SJCRH30 (cell line): ENCODE results near the gene LRRC40. TPM values are rescaled to one million over a fixed set of nuclear protein-coding genes. Genes with fewer than 3 reads are reported as not detected.

ENCODE experiments used
- DNase-seq, 2 experiments: peaks; one replicate each; pipeline ENCODE4 v3.0.0-alpha.2; 2015 to 2020
- H3K27ac ChIP-seq: fragments of 250-450 bp; sonication (Bioruptor Pico); 2 replicates; pipeline ENCODE4 v1.5.1; 2020; ENCODE audit warnings: mild to moderate bottlenecking, moderate library complexity
- H3K27me3 ChIP-seq: fragments of 250-450 bp; sonication (Bioruptor Pico); 2 replicates; pipeline ENCODE4 v1.5.1; 2020; ENCODE audit warnings: mild to moderate bottlenecking, moderate library complexity
- H3K36me3 ChIP-seq: fragments of 250-450 bp; sonication (Bioruptor Pico); 2 replicates; pipeline ENCODE4 v1.5.1; 2020; ENCODE audit warnings: mild to moderate bottlenecking, moderate library complexity
- H3K4me1 ChIP-seq: fragments of 250-450 bp; sonication (Bioruptor Pico); 2 replicates; pipeline ENCODE4 v1.5.1; 2020; ENCODE audit warnings: mild to moderate bottlenecking, moderate library complexity
- H3K4me3 ChIP-seq: fragments of 250-450 bp; sonication (Bioruptor Pico); 2 replicates; pipeline ENCODE4 v1.5.1; 2020; ENCODE audit warnings: mild to moderate bottlenecking, moderate library complexity
- H3K9me3 ChIP-seq: fragments of 250-450 bp; sonication (Bioruptor Pico); replicated peaks from 2 replicates; pipeline ENCODE4 v1.5.1; 2020; ENCODE audit warnings: mild to moderate bottlenecking, moderate library complexity
- total RNA-seq: library from RNA; depleted of rRNA; stranded (reverse); fragments of >200 nt; shearing (Covaris generic); gene quantifications from 2 replicates; pipeline ENCODE4 v1.2.3, GENCODE V29; 2014; rRNA removed

Gene LRRC40
- 33.8 and 39.4 TPM in 2 replicates for total RNA-seq

DNA sequence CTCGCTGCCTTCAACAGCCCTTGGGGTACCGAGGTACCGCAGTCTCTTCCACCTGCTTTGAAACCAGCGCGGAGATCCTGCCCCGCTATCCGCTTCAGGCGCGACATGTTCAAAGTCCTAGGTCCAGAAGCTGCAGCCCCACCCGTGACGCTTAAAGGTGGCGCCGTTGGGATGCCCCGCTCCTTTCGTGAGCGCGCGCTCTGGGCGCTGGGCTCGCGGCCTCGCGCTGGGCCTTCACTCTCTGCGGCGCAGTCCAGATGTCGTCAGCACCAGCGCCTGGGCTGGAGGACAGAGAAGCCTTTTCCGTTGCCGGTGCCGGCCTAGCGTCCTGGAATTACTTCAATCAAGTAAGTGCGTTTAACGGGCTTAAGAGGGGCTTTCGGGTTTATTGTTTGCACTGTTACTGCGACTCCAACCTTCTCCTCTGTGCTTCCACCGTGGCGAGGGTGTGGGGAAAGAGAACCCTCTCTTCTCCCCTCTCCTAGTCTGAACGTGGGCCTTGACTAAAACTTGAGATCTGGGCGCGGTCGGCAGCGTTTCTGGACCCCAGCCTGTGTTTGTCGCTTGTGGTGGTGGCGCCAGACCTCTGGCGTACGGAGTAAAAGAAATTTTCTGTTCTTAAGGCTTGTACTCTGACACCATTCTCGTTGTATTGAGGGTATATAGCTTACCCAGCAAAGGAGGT, at the start of gene LRRC40:
Gene LRRC40 (minus strand): TSS at position 146 of the 685 bp plus-strand sequence. CDS start 39 bp downstream, at position 107.
- Histone ChIP-seq H3K27me3 (no peaks in the 10 kb centered on the region), H3K4me1 (peaks cover 4% of the 10 kb centered on the region; the same call in 1 of the 2 replicates)

DNA sequence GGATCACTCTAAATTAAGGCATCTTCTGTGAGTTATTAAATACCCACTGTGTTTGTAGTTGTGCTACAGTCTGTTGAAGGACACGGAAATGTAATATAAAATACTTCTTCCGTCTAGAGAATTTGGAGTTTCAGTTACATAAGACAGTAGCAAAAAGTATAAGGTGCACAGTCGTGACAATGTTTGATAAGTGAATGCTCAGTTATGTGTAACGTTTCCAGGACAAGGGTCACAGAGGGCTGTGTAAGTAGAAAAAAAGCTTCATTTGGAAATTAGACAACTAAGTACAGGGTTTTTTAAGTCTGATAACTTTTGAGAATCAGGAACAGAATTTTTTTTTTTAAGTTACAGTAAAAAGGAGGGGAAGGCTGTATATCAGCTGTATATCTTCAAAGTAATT, 43.4 kb upstream of the LRRC40 start:
- Histone ChIP-seq H3K4me1 (no peaks in the 10 kb centered on the region), H3K27ac (no peak overlapping the region), H3K36me3 (peaks cover 84% of the 10 kb centered on the region), H3K4me3 (no peak overlapping the region), H3K9me3 (no peaks in the 10 kb centered on the region), H3K27me3 (no peaks in the 10 kb centered on the region)
- no peak for DNase-seq

More for the DNA sequence above, at the start of gene LRRC40:
- H3K9me3 ChIP-seq = no peaks in the 10 kb centered on the region
- H3K36me3 ChIP-seq = peaks cover 5% of the 10 kb centered on the region
- H3K4me3 ChIP-seq = peak within 1 kb of the TSS; percentile 79
- peak; percentile 93 to 95 for DNase-seq
- peak within 1 kb of the TSS; percentile 89 for H3K27ac ChIP-seq

DNA sequence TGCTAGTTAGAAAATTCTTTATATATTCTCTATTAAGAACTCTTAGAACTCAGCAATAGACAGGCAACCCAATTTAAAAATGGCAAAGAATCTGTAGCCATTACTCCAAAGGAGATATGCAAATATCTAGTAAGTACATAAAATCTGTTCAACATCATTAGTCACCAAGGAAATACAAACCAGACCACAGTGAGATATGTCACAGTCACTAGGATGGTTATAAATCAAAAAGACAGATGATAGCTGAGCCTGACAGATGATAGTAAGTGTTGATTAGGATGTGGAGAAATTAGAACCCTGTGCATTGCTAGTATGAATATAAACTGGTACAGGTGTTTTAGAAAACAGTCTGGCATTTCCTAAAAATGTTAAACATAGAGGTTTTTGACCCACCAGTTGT, 42.4 kb upstream of the LRRC40 start:
- DNase-seq = no peak
- Histone ChIP-seq H3K36me3 (peaks cover 92% of the 10 kb centered on the region), H3K4me3 (no peak overlapping the region), H3K27ac (no peak overlapping the region), H3K27me3 (no peaks in the 10 kb centered on the region), H3K4me1 (no peaks in the 10 kb centered on the region), H3K9me3 (no peaks in the 10 kb centered on the region)

DNA sequence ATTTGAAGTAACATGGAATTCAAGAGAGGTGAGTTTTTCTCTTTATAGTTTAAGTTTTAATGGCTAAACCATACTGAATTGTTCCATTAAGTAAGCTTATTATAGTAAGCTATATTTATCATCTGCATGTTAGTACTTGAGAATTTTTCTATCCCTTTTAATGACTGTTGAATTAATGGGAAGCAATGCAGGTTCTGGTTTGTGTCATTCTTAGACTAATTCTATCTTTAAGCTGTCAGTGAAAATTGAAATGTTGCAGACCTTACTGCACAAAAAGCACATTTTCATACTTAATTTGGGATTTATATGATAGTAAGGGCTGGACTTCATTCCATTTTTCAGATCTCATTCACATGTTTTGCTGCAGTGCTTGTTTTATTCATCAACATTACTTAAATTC, 41.7 kb upstream of the LRRC40 start:
- H3K36me3 ChIP-seq = peaks cover 90% of the 10 kb centered on the region
- no peak overlapping the region for H3K27ac ChIP-seq
- no peaks in the 10 kb centered on the region for H3K27me3 ChIP-seq

DNA sequence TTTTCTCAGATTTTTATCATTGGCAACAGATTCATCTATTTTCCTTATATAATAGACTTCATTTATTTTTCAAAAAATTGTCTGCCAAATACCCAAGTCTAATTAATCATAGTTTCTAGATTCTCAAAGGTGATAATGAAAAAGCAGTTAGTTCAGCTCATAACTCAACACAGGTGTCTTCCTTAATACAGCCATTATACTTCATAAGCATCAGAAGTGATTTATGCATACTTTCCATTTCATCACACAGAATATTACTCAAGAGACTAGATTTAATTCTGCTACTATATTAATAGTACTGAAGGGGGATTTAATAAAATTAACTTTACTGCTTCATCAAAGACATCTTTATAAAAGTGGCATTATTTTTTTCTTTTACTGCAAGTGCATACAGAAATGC, 34.6 kb upstream of the LRRC40 start:
- no peak overlapping the region for H3K27ac ChIP-seq
- no peak overlapping the region for H3K4me3 ChIP-seq
- no peaks in the 10 kb centered on the region for H3K27me3 ChIP-seq
- H3K4me1 ChIP-seq = no peaks in the 10 kb centered on the region
- DNase-seq = no peak
- 0 out of 2 replicates have a peak, but pooled peaks cover 2% of the 10 kb centered on the region for H3K9me3 ChIP-seq
- H3K36me3 ChIP-seq = peaks cover 87% of the 10 kb centered on the region

More for the DNA sequence above, 41.7 kb upstream of the LRRC40 start:
- H3K4me1 ChIP-seq = no peaks in the 10 kb centered on the region
- no peak overlapping the region for H3K4me3 ChIP-seq
- no peak for DNase-seq
- H3K9me3 ChIP-seq = no peaks in the 10 kb centered on the region

DNA sequence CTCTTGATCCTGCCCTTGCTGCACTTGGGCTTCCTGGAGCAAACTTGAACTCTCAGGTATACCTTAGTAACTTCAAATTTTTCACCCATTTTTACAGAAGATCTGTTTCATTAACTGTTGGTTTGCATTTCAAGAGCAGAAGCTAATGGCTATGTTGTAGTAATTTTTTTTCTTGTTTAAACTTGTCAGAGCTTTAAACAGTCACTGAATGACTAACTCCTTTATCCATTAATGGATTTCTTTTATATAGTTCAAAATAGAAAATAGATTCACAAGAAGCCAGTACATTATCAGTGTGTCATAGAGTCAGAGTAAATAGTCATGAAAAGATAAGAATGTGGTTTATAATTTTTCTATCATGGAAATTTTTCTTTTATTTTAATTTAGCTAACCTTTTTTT, 29.4 kb upstream of the LRRC40 start:
- H3K27me3 ChIP-seq = no peaks in the 10 kb centered on the region
- no peak overlapping the region for H3K27ac ChIP-seq
- no peaks in the 10 kb centered on the region for H3K4me1 ChIP-seq
- DNase-seq = no peak
- no peak overlapping the region for H3K4me3 ChIP-seq
- H3K9me3 ChIP-seq = 0 out of 2 replicates have a peak, but pooled peaks cover 2% of the 10 kb centered on the region
- peaks cover 92% of the 10 kb centered on the region for H3K36me3 ChIP-seq

DNA sequence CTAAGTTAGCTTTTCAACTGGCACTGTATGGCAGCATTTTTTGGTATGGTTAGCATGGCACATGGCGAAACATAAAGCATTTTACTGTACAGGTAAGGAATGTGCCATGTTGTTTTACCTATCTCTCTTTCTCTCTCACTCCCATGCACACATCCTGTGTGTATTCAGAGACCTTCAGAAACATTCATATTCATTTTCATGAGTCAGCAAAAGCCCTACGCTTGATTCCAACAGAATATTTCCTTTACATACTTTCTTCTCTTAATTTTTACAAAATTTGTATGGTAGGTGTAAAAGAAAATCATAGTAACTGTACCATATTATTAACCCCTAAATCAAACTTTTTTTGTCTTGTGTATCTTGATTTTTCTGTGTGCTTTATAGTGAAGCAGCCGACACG, 26.1 kb upstream of the LRRC40 start:
- no peaks in the 10 kb centered on the region for H3K9me3 ChIP-seq
- H3K4me3 ChIP-seq = no peak overlapping the region
- no peak overlapping the region for H3K27ac ChIP-seq
- H3K4me1 ChIP-seq = no peaks in the 10 kb centered on the region
- no peak for DNase-seq
- H3K27me3 ChIP-seq = no peaks in the 10 kb centered on the region
- H3K36me3 ChIP-seq = peaks cover 86% of the 10 kb centered on the region

DNA sequence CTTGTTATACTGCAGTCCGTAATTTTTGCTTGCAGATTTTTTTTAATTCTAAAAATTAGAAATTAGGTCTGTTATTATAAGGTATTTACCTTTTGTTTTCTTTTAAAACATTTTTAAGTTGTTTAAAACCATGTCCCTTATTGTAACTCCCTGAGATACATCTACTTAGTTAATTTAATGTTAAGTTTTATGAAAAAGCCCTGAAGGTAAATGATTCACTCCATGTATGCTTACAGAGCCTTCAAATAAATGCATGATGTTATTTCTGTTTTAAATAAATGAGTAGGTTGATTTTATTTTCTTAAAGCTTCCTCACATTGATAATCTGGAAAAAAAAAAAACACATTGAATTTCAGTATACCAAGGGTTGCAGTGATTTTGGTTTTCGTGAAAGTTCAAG, 23.3 kb upstream of the LRRC40 start:
- no peak for DNase-seq
- no peaks in the 10 kb centered on the region for H3K27me3 ChIP-seq
- H3K4me3 ChIP-seq = no peak overlapping the region
- H3K9me3 ChIP-seq = no peaks in the 10 kb centered on the region
- no peak overlapping the region for H3K27ac ChIP-seq
- H3K4me1 ChIP-seq = no peaks in the 10 kb centered on the region
- H3K36me3 ChIP-seq = peaks cover 86% of the 10 kb centered on the region

DNA sequence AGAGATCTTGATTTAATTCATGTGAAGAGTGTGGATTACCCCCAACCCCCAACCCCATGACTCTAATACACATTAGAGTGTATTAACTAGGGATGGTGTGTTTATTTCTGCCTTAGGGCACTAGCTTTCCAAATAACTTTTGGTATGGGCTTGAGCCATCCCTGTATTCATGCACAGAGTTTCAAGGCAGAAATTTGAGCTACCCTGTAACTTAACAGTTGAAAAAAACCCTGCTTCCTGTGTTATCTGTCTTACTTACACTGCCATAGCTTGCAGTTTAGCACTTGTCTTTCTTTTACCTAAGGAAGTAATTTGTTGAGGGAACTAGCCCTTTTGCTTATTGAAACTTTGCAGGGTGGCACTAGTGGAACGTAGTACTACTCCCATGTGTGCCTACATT, 22.1 kb upstream of the LRRC40 start:
- Histone ChIP-seq H3K9me3 (no peaks in the 10 kb centered on the region), H3K27ac (no peak overlapping the region), H3K4me1 (0 out of 2 replicates have a peak, but pooled peaks cover 3% of the 10 kb centered on the region), H3K4me3 (no peak overlapping the region), H3K27me3 (no peaks in the 10 kb centered on the region), H3K36me3 (peaks cover 88% of the 10 kb centered on the region)
- DNase-seq = peak in 1 of 2 experiments; percentile 4

DNA sequence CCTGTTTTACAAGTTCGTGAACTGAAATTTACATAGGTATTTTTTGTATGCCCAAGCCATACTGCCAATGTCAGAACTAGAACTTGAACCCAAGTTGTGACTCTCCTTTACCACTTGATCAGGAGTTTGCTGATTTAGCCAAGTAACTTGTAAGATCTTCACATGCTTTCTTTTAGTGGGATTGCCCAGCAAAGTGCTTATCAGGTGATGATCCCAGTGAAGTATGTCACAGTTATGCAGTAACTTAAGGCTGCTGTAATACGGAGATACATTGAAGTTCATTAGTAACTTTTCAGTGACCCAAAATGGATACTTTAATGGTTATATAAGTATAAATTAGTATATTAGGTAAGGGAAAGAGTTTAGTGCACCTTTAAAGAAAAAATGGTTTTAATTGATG, 19.6 kb upstream of the LRRC40 start:
- H3K4me1 ChIP-seq = 0 out of 2 replicates have a peak, but pooled peaks cover 3% of the 10 kb centered on the region
- H3K36me3 ChIP-seq = peaks cover 67% of the 10 kb centered on the region
- no peaks in the 10 kb centered on the region for H3K9me3 ChIP-seq
- DNase-seq = no peak
- no peak overlapping the region for H3K27ac ChIP-seq
- H3K4me3 ChIP-seq = no peak overlapping the region
- H3K27me3 ChIP-seq = no peaks in the 10 kb centered on the region

DNA sequence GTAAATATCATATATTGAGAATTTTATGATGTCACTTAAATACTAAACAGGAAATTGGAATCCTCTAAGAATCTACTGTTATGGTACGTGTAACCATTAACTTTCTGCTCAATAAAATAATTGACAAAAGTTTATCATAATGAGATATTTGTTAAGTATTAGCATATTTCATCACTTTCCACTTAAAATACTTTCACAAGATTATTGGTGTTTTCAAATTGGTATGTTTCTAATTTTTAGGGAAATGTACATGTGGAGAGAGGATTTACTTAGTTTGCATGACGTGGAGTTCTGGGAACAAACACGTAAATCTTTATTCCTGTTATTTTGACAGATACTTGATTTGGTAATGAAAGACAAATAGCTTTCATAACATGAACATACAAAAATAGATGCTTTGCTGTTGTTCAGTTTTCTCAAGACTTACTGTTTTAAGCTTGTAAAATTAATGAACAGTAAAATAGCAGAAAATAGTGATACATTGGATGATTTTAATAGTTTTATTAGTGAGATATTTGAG, 17.4 kb upstream of the LRRC40 start:
- Histone ChIP-seq H3K9me3 (no peaks in the 10 kb centered on the region), H3K27ac (no peak overlapping the region; the same call in 1 of the 2 replicates), H3K36me3 (peaks cover 46% of the 10 kb centered on the region), H3K4me3 (peak overlapping the region; percentile 93), H3K27me3 (no peaks in the 10 kb centered on the region), H3K4me1 (0 out of 2 replicates have a peak, but pooled peaks cover 3% of the 10 kb centered on the region)
- no peak for DNase-seq

DNA sequence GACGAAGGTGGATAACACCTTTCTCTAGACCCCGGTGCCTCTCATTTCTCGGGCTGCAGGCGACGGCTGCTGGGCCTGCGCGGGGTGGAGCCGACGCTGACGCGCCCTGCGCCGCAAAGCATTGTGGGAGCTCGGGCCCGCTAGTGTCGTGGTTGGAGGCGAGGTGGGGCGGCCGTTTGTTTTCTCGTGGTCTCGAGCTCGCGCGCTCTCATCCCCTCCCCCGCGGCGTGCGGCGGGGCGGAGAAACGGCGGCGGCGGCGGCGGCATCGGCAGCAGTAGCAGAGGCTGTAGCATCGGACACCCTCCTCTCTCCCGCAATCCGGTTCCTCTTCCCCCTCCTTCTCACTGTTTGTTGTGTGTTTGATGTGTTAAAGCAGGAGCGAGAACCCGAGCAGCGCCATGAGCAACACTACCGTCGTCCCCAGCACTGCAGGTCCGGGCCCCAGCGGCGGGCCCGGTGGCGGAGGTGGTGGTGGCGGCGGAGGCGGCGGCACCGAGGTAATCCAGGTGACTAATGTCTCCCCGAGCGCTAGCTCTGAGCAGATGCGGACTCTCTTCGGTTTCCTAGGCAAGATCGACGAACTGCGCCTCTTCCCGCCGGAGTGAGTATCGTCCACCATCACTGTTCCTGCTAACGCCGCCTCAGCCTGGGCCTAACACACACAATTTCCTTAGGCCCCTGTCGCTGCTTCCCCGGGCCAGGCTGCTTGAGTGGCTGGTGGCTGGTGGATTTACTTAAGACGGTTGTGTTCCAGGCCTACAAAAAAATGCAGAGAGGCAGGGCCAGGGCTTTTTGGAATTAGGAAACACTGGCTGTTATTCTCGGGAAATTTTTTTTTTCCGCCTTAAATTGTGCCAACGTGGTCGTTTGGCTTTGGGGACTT, 16.1 kb upstream of the LRRC40 start, which contains the start of gene SRSF11:
Gene SRSF11 (plus strand): TSS at position 143 of the 884 bp plus-strand sequence. CDS start 257 bp downstream, at position 400.
- peaks cover 44% of the 10 kb centered on the region for H3K36me3 ChIP-seq
- H3K27me3 ChIP-seq = no peaks in the 10 kb centered on the region
- DNase-seq = peak; percentile 95 to 96

DNA sequence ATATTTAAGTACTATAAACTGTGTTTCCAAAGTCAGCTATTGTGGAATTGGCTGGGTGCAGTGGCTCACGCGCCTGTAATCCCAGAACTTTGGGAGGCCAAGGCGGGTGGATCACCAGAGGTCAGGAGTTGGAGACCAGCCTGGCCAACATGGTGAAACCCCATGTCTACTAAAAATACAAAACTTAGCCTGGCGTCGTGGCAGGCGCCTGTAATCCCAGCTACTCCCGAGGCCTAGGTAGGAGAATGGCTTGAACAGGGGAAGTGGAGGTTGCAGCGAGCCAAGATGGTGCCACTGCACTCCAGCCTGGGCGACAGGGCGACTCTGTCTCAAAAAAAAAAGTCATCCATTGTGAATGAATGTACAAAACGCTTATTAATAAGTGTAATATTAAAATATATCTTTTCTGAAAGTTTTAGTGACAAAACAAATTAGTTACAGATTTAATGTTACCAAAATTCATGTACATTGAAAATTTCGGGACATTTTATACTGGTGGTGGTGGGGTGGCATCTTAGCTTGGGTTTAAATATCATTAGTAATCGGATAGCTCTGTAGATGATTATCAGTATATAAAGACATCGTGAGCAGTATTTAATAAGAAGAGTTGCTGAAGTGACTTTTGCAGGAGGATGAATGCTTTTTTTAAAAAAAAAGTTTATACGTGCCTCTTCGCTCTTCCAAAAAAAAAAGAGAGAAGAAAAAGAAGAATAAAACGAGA, 15.3 kb upstream of the LRRC40 start:
- H3K36me3 ChIP-seq = peaks cover 39% of the 10 kb centered on the region
- H3K4me1 ChIP-seq = 0 out of 2 replicates have a peak, but pooled peaks cover 3% of the 10 kb centered on the region
- DNase-seq = no peak
- peak overlapping the region; percentile 93 for H3K4me3 ChIP-seq
- no peaks in the 10 kb centered on the region for H3K27me3 ChIP-seq
- peak overlapping the region; percentile 94 for H3K27ac ChIP-seq
- no peaks in the 10 kb centered on the region for H3K9me3 ChIP-seq

More for the DNA sequence above, 16.1 kb upstream of the LRRC40 start, which contains the start of gene SRSF11:
- peak within 1 kb of the TSS; percentile 93 for H3K4me3 ChIP-seq
- H3K4me1 ChIP-seq = 0 out of 2 replicates have a peak, but pooled peaks cover 3% of the 10 kb centered on the region
- no peaks in the 10 kb centered on the region for H3K9me3 ChIP-seq
- peak within 1 kb of the TSS; percentile 94 for H3K27ac ChIP-seq

DNA sequence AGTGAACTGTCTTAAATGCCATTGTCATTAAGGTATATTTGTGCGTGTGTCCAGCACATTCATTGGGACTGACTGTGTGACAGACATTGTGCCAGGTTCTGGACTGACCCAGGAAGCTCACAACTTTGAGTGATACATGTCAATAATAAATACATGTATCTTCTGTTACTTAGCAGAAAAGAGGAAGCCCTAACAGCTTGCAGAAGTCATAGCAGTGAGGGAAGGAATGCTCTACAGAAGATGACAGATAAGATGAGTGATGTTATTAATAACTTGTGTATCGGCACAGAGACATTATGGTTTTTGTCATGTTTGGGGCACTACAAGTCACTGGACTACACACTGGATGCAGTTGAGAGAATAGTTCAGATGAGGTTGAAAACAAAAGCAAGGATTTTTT, 14.6 kb upstream of the LRRC40 start:
- H3K27ac ChIP-seq = no peak overlapping the region
- 0 out of 2 replicates have a peak, but pooled peaks cover 3% of the 10 kb centered on the region for H3K4me1 ChIP-seq
- no peak for DNase-seq
- H3K36me3 ChIP-seq = peaks cover 32% of the 10 kb centered on the region
- H3K27me3 ChIP-seq = no peaks in the 10 kb centered on the region
- H3K4me3 ChIP-seq = no peak overlapping the region
- H3K9me3 ChIP-seq = no peaks in the 10 kb centered on the region
